Hypothalamus (tissue), 51 donors: Measurements from ENCODE around the gene CORO2B.

Experiments used
- DNase-seq, 51 donors: peaks; one replicate each; lab custom pipeline; 2025; lab: John Stamatoyannopoulos, UW

CORO2B gene

DNA sequence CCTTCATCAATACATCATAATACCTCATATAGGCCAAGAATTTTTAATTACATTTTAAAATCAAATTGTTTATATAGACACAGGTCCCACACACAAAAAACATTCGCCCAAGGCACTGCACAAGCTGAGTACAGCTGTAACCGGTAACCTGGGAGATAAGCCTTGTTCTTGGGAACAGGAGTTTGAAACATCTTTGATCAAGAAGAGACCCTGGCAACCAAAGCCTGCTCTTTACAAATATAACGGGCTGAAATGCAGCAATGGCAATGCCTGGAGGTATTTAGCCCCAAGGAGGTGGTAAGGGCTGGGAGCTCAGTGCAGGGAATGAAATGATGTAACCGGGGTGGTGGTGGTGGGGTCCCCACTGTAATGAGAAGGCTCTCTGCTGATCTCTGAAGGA is 7.2 kb upstream of the CORO2B start:
- no peak for DNase-seq

DNA sequence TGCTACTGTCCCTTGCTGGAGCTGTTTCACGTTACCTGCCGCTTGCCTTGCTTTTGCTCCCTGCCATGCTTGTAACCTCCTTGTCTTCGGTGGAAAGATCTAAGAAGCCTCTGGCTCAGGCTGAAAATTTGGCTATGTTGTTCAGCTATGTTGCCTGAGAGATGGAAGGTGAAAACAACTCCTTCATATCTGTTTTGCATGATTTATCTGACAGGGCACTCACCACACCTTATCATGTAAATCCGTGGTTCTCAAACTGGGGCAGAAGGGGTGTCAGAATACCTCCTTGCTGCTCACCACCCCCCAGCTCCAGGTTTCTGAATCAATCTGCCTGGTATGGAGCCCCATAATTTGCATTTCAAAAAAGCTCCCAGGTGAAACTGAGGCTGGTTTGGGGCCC is 6.5 kb upstream of the CORO2B start:
- no peak for DNase-seq

DNA sequence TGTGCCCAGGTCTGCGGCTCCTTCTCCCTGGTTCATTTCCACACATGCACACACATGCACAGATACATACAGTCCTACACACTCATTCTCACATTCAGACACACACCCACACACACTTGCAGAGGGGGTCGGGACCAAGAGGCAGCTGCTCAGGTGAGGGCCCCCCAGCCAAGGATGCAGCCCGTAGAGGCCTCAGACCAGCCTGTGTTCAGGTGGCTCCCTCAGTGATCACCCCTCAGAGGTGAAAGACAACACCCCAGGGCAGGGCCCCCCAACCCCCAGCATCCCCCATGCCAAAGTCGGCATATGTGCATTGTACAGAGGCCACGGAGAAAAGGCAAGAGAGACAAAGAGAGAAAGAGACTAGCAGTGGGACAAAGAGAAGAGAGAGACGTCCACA is 5.9 kb upstream of the CORO2B start:
- no peak for DNase-seq

DNA sequence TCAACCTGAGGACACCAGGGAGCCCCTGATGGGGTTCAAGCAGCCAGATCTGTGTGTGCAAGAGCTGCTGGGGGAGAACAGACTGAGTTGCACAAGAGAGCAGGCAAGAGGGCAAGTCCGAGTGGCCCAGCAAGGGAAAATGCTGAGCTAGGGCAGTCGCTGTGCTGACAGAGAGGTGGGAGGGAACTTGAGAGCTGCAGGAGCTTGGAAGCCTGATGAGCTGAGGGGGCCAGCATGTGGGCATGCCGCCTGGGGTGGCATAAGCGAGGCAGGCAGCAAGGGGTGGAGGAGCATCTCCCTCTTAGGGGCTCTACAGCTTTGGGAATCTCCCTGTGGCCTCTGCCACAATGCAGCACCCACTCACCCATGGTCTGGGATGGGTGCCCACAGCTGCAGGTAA is 4.7 kb upstream of the CORO2B start:
- no peak for DNase-seq

DNA sequence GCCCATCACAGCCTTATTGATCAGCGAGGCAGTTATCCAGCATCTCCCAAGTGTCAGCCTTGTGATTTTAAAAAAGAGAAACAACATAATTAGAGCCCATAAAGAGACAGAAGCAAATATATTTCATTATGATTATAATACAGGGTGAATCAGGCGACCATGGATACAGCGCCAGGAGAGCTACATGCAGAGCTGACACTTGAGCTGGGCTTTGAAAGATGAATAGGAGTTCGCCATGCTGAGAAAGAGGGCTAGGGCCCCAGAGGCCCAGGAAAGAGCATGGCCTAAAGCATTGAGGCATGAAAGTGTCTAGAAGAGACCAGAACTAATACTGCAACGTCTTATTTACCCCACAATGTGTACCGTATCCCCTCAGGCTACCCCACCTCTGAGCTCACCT is 4.2 kb upstream of the CORO2B start:
- DNase-seq = no peak

DNA sequence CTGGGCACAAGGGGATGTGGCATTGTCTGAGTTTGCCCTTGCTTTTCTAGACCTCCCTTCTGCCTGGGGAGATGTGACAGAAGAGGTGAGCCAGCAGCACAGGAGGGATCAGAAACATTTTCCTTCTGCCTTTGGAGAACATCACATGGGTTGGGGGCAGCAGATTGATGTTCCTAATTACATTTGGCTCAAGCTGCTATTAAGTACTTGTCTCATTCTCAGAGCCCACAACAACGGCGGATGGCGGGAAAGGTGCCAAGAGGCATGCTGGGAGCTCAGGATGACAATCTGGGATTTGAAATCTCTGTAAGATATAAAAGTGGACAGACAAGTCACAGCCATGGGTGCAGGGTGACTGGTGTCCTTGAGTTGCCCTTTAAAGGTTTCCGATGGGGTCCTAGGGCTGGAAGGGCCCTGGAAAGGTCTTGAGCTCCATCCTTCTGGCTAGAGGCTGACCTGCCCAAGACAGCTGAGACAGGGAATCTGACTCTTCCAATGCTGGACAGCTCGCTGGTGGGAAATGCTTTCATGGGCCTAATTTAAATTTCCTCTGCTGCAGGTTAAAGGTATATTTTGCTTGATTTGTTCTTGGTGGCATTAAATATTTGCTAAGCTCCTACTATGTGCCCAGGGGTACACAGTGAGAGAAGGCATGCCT is 2.4 kb upstream of the CORO2B start:
- DNase-seq = no peak

DNA sequence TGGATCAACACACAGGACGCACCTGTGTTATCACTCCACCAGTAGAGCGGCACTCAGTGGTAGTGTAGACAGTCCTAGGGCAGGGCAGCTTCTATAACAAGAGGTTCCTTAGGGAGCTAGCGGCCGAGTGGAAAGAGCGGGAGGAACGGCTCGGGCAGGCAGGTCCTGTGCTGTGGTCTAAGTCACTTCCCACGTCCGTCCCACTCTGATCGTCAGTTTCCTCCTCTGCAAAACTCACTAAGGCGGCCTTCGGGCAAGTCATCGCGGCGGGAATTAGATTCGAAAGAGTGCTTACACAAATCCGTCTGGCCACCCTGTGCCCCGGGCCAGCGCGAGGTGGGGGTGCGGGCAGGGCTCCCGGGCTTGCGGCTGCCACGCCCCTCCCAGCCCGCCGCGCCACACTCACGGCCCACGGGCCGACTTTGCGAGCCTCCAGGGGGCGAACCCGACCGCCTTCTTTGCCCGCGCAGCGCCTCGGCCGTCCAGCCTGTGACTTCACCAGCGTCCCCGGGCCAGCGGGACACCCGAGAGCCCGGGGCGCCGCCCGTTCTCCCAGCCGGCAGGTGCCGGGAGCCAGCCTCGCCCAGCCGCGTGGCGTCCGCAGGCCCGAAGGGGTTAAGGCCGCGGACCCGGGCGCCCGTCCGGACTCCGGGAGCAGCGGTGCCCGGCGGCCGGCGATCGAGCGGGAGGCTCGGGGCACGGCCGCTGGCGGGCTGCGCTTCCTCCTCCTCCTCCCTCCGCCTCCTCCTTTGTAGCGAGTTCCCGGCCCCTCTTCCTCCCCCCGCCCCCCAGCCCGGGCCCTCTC is 416 bp upstream of the CORO2B start:
- peak in 47 of 51 donors; percentile 40 to 92 (median 73) for DNase-seq

DNA sequence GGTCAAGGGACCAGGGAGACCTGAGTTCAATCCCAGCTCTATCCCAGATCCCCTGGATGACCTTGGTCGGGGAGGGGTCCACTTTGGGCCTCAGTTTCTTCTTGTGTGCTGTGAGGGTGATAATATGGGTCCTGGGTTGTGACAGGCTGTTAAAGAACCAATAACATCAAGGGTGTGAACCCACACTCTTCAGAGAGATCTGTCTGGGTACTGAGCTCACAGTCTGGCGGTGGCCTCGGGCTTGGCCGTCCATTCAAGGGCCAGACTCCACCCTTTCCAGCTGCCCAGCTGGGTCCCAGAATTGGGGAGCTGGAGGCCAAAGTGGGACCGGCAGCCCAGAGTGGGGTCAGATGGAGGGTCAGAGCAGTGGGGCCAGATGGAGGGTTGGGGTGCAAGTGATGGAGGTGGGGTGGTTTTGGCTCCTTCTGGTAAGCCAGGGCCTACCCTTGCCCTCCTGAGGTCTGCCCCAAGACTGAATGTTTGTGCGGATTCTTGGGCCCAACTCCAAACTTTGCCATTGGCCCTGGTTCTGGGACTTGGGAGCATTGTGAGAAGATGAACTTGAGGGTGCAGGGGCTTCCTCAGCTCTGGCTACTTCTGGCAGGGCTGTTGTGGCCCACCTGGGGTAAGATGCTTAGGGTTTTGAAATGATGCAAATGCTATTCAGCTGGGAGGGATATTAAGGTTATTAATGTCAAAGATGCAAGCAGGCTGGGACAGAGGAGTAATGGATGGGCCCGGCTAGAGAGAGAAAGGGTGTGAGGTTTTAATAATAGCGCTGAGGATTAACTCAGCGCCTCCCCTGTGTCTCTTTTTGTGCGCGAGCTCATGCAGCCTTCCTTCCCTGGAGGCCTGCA is 1.5 kb downstream of the CORO2B start:
- peak in 5 of 51 donors; percentile 19 to 48 (median 26) for DNase-seq

DNA sequence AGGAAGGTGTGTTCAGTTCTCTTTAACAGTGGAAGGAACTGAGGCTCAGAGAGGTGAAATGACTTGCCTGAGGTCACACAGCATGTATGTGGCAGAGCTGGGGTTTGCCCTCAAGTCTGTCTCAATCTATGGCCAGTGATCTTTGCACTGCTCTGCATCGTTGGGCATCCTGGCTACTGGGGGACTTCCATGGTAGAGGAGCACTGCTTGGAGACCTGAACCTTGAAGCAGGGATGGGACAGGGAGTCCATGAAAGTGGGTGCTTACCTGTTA is 2.0 kb downstream of the CORO2B start:
- no peak for DNase-seq

DNA sequence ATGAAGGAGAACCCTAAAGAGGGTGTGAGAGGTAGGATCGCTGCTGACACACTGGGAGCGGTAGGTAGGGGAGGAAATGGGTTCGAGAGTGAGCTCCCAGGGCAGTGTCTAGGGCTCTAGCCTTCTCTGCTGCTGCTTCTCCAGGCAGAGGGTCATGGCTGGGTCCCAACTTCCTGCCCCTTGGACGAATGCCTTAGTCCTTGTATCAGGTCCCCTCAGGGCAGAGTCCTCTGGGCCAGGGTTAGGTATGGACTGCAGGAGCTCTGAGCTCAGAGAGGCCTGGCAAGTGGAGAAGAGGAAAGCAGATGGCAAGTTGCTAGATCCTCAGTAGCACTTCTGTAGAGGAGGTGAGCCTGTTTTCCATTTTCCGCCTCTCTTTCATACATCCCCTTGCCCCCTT is 2.9 kb downstream of the CORO2B start:
- DNase-seq = no peak

DNA sequence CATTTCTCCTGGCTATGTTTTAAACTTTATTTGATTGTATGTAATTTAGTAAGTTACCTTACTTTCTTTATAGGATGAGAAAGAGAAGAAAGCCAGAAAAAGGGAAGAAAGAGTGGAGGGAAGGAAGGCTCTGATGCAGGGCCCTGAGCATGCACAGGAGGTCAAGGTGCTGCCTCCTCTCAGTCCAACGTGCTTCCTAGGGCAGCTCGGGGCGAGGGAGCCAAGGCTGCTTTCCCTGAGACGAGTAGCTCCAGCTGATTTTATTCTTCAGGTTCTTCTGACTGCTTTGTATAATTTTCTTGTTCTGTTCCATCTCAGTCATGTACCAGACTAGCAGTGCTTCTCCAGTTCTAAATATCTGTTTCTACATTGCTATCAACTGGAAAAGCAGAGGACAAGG is 3.4 kb downstream of the CORO2B start:
- DNase-seq = no peak

DNA sequence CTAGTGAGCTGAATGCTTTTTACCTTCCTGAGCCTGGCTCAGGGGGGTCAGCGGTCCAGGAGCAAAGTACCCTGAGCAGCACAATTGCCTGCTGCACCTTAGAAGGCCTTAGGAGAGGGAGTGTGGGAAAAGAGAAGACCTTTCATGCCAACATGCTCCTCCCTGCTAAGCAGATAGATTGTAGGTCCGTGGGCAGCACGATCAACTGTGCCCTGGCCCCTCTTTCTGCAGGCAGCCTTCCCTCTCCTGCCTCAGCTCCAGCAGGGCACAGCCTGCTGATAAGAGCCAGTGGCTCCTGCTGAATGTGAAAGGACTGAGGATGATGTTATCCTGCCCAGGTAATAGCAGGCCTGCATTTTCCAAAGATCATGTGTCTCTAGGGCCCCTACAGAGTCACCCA is 4.1 kb downstream of the CORO2B start:
- no peak for DNase-seq

DNA sequence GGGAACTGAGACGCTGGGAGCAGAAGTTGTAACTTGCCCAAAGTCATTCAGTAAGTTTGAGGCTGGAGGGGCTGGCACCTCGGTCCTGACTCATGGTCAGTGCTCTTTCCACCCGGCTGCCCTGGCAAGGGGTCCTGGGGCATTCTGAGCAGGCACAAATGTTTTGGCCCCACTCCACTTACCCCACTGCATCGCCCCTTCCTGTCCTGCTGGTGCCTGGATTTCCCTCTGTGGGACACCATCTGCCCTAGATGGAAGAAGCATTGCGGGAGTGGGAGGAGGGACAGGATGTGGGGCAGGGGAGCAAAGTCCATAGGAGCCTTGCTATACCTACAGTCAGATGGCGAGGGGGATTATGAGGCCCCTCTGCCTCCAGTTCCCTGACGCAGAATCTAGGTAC is 4.5 kb downstream of the CORO2B start:
- no peak for DNase-seq

DNA sequence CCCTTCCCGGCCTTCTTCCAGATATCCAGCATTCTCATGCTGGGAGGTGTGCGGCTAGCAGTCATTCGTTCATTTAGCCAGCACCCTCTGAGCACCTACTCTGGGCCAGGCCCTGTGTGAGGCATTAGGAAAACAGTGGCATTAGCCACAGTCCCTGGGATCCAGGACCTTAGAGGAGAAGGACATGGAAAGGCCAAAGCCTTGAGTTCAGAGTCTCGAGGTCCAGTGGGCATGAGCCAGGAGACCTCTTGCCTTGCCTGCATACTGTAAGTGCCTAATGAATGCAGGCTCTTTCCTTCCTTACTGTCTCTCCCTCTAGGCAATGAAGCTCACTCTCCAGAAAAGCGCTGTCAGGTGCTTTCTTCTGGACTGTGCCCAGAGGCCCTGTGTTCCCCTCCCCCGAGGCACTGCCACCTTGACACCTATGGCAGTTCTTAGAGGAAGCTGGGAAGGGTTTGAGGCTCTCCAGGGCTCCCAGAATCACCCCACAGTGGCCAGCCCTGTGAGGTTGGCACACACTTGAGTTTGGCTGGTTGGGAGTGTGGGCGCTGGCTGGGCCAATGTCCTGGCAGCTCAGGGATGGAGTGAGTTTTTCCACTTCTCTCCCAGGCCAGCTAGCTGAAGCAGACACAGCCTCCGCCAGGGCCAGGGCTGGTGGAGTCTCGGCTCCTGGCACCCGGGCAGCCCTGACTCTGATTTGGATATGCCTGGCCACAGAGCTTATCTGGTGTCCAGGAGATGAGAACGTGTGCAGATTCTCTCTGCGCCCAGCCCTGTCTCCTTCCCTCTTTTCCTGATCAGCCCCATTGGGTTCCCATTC is 5.4 kb downstream of the CORO2B start:
- DNase-seq = peak in 1 of 51 donors; percentile 33

DNA sequence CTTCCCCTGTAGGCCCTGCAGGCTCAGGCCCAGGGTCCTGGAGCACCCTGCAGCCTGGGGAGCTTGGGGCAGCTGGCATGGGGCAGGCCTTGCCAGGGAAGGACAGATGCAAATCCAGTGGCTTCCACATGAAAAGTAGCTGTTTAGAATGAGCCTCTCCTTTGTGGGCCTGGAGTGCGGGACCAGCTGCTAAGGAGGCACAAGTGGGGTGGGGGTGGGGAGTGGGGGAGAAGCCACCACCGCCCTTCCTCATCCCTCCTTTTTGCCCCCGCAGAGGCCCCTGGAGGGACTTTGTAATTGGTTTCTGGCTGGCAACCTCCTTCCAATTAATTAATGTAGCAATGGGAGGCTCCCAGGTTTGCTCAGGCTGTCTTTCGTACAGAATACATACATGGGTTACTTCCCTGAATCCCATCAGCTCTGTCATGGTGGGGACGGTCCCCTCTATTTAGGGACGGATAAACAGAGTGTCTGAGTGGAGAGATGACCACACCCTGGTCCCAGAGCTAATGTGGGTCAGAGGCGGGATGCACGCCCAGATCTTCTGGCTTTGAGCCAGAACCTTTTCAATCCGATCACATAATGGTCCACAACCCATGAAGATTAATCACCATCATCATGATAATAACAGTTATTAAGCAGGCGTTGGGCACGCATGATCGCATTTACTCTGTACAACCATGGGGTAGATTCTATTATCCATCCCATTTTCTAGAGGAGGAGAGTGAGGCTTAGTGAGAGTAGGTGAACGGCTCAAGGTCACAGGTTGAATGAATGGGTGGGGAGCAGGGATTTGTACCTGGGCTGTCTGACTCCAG is 6.2 kb downstream of the CORO2B start:
- peak in 6 of 51 donors; percentile 23 to 68 (median 44) for DNase-seq

DNA sequence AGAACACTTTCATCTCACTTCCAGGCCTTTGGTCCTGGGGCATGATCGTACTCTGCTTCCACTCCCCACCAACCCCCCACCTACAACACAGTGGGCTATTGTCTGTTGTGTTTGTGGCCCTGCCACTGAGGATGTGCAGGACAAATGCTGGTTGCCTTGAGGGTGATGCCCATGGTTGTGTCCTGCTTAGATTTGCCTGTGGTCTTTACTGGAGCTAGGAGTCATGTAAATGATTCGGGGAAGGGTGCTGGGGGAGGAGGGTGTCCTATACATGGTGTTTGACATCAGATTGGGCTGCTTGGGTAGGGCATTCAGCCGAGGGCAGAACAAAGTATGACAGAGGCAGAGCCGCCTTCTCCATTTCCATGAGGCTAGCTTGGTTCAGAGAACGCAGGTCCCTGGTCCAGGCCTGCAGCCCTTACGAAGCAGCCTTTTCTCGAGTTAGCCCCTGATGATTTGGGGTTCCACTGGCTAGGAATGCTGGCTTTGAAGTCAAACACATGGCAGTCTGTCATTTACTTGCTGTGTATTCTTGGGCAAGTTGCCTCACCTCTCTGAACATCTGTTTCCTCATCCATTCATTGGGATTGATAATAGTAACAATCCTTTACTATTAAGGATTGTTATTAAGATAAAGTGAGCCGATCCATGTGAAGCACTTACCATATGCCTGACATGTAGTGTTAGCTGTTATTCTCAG is 6.9 kb downstream of the CORO2B start:
- DNase-seq = peak in 17 of 51 donors; percentile 29 to 75 (median 42)

DNA sequence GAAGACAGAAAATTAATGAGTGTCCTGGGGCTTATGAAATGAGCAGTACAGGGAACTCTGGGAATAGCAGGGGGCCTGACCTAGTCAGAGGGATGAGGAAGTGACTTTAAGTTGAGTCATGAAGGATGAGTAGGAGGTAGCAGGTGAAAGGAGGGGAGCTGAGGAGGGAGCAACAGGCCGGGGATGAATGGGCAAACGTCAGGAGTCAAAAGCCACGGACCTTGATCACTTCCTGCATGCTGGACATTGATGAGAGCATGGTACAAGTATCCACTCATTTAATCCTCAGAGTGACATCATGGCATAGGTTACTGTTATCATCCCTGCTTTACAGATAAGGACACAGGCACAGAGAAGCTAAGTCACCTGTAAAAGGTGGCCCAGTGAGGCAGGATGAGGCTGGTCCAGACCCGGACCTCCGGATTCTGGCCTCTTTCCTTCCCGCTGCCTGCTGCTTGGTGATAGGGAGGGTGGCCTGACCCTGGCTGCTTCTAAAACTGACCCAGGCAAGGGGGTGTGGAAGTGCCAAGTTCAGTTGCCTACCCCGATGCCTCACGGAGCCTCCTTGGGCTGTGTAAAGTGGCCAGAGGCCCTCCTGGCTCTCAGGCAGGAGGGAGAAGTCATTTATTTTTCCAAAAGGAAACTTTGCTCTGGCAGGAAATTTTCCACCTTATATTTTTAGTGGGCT is 7.6 kb downstream of the CORO2B start:
- peak in 1 of 51 donors; percentile 15 for DNase-seq

DNA sequence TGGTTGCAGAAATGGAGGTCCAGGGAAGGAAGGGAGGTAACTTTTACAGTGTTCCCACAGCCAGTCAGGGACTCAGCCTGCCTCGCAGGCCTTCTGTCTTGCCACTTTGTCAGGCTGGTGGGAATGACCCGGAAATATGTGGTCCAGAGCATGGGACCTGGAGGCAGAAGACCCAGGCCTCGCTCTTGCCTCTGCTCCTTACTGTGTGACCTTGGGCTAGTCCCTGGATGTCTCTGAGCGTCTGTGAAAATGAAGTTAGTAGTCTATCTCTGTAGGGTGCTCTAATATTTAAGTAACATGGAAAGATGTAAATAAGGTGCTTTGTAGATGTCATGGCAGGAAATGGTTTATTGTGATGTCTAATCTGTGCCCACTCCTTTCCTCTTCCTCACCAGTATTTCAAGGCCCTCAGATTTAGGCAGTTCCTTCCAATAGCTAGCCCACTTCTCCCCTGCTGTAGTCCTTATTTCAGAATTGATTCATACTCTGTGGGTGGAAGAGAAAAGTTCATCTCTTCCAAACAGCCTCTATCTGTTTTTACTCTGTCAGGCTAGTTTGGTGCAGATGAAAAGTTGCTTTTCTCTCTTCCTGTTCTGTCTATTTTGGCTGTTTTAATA is 9.1 kb downstream of the CORO2B start:
- DNase-seq = no peak
